ENCODE measurements around the gene FLOT1. TPM values are rescaled to one million over a fixed set of nuclear protein-coding genes. Genes with fewer than 3 reads are reported as not detected.

FLOT1 gene
- total and polyA plus RNA-seq, 2 of the 13 experiments (the other 11 are each of a cell fraction or from before 2014, with no cell fraction given), result 82.3 to 130 TPM

DNA sequence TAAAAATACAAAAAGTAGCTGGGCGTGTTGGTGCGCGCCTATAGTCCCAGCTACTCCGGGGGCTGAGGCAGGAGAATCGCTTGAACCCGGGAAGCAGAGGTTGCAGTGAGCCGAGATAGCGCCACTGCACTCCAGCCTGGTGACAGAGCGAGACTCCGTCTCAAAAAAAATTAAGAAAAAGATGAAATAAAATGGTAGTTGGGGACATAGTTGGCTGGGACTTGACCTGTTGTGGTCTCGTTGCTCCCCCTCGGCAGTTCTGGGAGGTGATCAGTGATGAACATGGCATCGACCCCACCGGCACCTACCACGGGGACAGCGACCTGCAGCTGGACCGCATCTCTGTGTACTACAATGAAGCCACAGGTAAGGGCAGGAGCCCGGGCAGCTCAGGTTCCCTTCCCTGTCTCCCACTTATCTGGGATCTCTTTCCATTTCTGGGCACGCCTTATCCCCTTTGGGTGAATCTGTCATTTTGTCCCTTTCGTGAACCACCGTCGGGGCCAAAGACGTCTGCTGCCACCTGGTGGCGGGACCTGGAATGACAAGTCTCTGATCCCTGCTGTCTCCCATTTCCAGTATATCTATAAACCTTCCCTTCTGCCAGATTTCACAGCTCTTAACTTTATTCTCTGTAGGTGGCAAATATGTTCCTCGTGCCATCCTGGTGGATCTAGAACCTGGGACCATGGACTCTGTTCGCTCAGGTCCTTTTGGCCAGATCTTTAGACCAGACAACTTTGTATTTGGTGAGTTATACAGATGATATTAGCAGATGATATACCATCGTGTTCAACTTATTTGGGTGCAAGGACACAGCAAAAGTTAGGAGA lies 20.0 kb downstream of the FLOT1 start (continued):
- TF ChIP-seq ERF (CRISPR knock-in tag; IDR thresholded peaks at IDR 0.05) (peak; percentile 53; the same call in 1 of the 2 replicates), ZNF44 (CRISPR knock-in tag; IDR thresholded peaks at IDR 0.05) (no peak), KDM3A (CRISPR knock-in tag; IDR thresholded peaks at IDR 0.05; ENCODE audit: low read depth) (peak; percentile 87; the same call in 1 of the 2 replicates), ZNF124 (CRISPR knock-in tag; IDR thresholded peaks at IDR 0.05) (no peak), ZBTB26 (CRISPR knock-in tag; IDR thresholded peaks at IDR 0.05; ENCODE audit: borderline replicate concordance) (0 out of 2 replicates have a peak, but pooled peaks have one; percentile 41), STAG1 (CRISPR knock-in tag; IDR thresholded peaks at IDR 0.05) (peak; percentile 89), RXRB (CRISPR knock-in tag; IDR thresholded peaks at IDR 0.05; ENCODE audit: borderline replicate concordance) (peak; percentile 55), FOXA3 (CRISPR knock-in tag; IDR thresholded peaks at IDR 0.05) (0 out of 2 replicates have a peak, but pooled peaks have one; percentile 17), THAP11 (CRISPR knock-in tag; IDR thresholded peaks at IDR 0.05) (peak; percentile 49), REPIN1 (CRISPR knock-in tag; IDR thresholded peaks at IDR 0.05; ENCODE audit: borderline replicate concordance, low read depth) (no peak; the same call in 1 of the 2 replicates), JUN (CRISPR knock-in tag; IDR thresholded peaks at IDR 0.05) (no peak), TCF7 (IDR thresholded peaks at IDR 0.05; ENCODE audit: low read depth) (0 out of 2 replicates have a peak, but pooled peaks have one; percentile 7), ZNF629 (CRISPR knock-in tag; conservative IDR thresholded peaks at IDR 0.05) (0 out of 2 replicates have a peak, but pooled peaks have one; percentile 18), ZNF33A (CRISPR knock-in tag; IDR thresholded peaks at IDR 0.05; ENCODE audit: borderline replicate concordance) (peak; percentile 48; the same call in 1 of the 2 replicates), KLF16 (CRISPR knock-in tag; IDR thresholded peaks at IDR 0.05) (peak in 1 of 2 experiments; percentile 60; a peak in 1 of 4 replicates), HNRNPL (IDR thresholded peaks at IDR 0.05; ENCODE audit: low read depth, low read length) (0 out of 2 replicates have a peak, but pooled peaks have one; percentile 47), HOXA5 (CRISPR knock-in tag; IDR thresholded peaks at IDR 0.05) (no peak; the same call in 1 of the 2 replicates), HMG20A (CRISPR knock-in tag; IDR thresholded peaks at IDR 0.05; ENCODE audit: borderline replicate concordance) (0 out of 2 replicates have a peak, but pooled peaks have one; percentile 18), ZNF326 (CRISPR knock-in tag; IDR thresholded peaks at IDR 0.05; ENCODE audit: borderline replicate concordance) (peak; percentile 40; the same call in 1 of the 2 replicates)
- TF ChIP-seq, protein P1, sequence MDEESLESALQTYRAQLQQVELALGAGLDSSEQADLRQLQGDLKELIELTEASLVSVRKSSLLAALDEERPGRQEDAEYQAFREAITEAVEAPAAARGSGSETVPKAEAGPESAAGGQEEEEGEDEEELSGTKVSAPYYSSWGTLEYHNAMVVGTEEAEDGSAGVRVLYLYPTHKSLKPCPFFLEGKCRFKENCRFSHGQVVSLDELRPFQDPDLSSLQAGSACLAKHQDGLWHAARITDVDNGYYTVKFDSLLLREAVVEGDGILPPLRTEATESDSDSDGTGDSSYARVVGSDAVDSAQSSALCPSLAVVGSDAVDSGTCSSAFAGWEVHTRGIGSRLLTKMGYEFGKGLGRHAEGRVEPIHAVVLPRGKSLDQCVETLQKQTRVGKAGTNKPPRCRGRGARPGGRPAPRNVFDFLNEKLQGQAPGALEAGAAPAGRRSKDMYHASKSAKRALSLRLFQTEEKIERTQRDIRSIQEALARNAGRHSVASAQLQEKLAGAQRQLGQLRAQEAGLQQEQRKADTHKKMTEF (CRISPR knock-in tag; IDR thresholded peaks at IDR 0.05), result 0 out of 2 replicates have a peak, but pooled peaks have one; percentile 38
- TF ChIP-seq, protein P2, sequence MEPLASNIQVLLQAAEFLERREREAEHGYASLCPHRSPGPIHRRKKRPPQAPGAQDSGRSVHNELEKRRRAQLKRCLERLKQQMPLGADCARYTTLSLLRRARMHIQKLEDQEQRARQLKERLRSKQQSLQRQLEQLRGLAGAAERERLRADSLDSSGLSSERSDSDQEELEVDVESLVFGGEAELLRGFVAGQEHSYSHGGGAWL (CRISPR knock-in tag; IDR thresholded peaks at IDR 0.05), result no peak
- TF ChIP-seq, protein P3, sequence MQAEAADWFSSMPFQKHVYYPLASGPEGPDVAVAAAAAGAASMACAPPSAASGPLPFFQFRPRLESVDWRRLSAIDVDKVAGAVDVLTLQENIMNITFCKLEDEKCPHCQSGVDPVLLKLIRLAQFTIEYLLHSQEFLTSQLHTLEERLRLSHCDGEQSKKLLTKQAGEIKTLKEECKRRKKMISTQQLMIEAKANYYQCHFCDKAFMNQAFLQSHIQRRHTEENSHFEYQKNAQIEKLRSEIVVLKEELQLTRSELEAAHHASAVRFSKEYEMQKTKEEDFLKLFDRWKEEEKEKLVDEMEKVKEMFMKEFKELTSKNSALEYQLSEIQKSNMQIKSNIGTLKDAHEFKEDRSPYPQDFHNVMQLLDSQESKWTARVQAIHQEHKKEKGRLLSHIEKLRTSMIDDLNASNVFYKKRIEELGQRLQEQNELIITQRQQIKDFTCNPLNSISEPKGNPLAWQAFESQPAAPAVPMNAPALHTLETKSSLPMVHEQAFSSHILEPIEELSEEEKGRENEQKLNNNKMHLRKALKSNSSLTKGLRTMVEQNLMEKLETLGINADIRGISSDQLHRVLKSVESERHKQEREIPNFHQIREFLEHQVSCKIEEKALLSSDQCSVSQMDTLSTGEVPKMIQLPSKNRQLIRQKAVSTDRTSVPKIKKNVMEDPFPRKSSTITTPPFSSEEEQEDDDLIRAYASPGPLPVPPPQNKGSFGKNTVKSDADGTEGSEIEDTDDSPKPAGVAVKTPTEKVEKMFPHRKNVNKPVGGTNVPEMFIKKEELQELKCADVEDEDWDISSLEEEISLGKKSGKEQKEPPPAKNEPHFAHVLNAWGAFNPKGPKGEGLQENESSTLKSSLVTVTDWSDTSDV (CRISPR knock-in tag; IDR thresholded peaks at IDR 0.05), result 0 out of 2 replicates have a peak, but pooled peaks have one; percentile 31
